OCI-LY7 (cell line): ENCODE measurements around the gene TBC1D20. TPM values are rescaled to one million over a fixed set of nuclear protein-coding genes. Genes with fewer than 3 reads are reported as not detected.

ENCODE experiments used
- BruUV-seq: library from RNA; stranded (reverse); fragments of 400-500 nt; replicated peaks from 2 replicates; lab custom pipeline; 2021; lab: Mats Ljungman, UMichigan
- CTCF ChIA-PET: fragments of 300-600 bp; sonication (Branson Sonifier 250); formaldehyde crosslinking; loops from one replicate; lab custom pipeline; 2022; ENCODE audit warnings: antibody characterized with exemption; ENCODE audit not compliant: unreplicated experiment; lab: Charles Lee
- POLR2A ChIA-PET: fragments of 300-600 bp; sonication (Branson Sonifier 250); formaldehyde crosslinking; loops from one replicate; lab custom pipeline; 2022; ENCODE audit warnings: antibody characterized with exemption; lab: Charles Lee
- DNase-seq: peaks from one replicate; pipeline ENCODE4 v3.0.0-alpha.2; 2015; ENCODE audit warnings: low spot score
- H2AFZ ChIP-seq: fragments of 200-600 bp; sonication (generic), shearing (Covaris generic); 2 replicates; pipeline ENCODE4 v1.6.1; 2014; ENCODE audit warnings: mild to moderate bottlenecking, antibody characterized with exemption, low read length, moderate library complexity
- H3K27ac ChIP-seq: fragments of 200-600 bp; sonication (generic); 2 replicates; pipeline ENCODE4 v1.5.1; 2014; ENCODE audit warnings: mixed run types, low read depth, mild to moderate bottlenecking, moderate library complexity, low read length, inconsistent platforms; ENCODE audit not compliant: poor library complexity, severe bottlenecking
- H3K36me3 ChIP-seq: fragments of 200-600 bp; sonication (generic); 2 replicates; pipeline ENCODE4 v1.6.1; 2014; ENCODE audit warnings: mild to moderate bottlenecking, antibody characterized with exemption, low read length, moderate library complexity, mixed read lengths; ENCODE audit not compliant: insufficient read depth
- H3K4me1 ChIP-seq: fragments of 200-600 bp; sonication (generic); 2 replicates; pipeline ENCODE4 v1.5.1; 2014; ENCODE audit warnings: mild to moderate bottlenecking, low read length; ENCODE audit not compliant: insufficient read depth, poor library complexity, severe bottlenecking
- H3K4me2 ChIP-seq: fragments of 200-600 bp; sonication (generic); 2 replicates; pipeline ENCODE4 v1.6.1; 2014; ENCODE audit warnings: mild to moderate bottlenecking, low read length
- H3K4me3 ChIP-seq: fragments of 200-600 bp; sonication (generic); 2 replicates; pipeline ENCODE4 v1.5.1; 2014; ENCODE audit warnings: mild to moderate bottlenecking, low read depth, low read length; ENCODE audit not compliant: poor library complexity, severe bottlenecking
- H3K79me2 ChIP-seq: fragments of 200-600 bp; sonication (generic); 2 replicates; pipeline ENCODE4 v1.6.1; 2016; ENCODE audit warnings: low read depth, mild to moderate bottlenecking, low read length, moderate library complexity, mixed read lengths; ENCODE audit not compliant: insufficient read depth
- H3K9me2 ChIP-seq: fragments of 200-600 bp; sonication (generic); 2 replicates; pipeline ENCODE4 v1.6.1; 2016; ENCODE audit warnings: mild to moderate bottlenecking, low read length, mixed read lengths; ENCODE audit not compliant: insufficient read depth
- H3K9me3 ChIP-seq: fragments of 200-600 bp; sonication (generic); 2 replicates; pipeline ENCODE4 v1.6.1; 2014; ENCODE audit warnings: mild to moderate bottlenecking, mixed run types, low read length, mixed read lengths
- H4K20me1 ChIP-seq: fragments of 200-600 bp; sonication (generic); 2 replicates; pipeline ENCODE4 v1.6.1; 2014; ENCODE audit warnings: mild to moderate bottlenecking, antibody characterized with exemption, low read length, moderate library complexity, mixed read lengths; ENCODE audit not compliant: insufficient read depth
- EZH2phosphoT487 ChIP-seq: fragments of 200-600 bp; sonication (generic); IDR thresholded peaks from 2 replicates; pipeline ENCODE4 v1.6.1; 2018; ENCODE audit warnings: low read depth, borderline replicate concordance, mild to moderate bottlenecking, mixed run types, antibody characterized with exemption, low read length, moderate library complexity, mixed read lengths
- intact Hi-C: fragments of 100-400 bp; cut with micrococcal nuclease; formaldehyde crosslinking; loops from one replicate; pipeline ENCODE4 v1.10.0; 2022; ENCODE audit not compliant: unreplicated experiment
- total RNA-seq, 2 experiments: library from RNA; depleted of rRNA in 1 of 2; stranded (reverse); fragments of >200 nt in 1 of 2; shearing (Covaris generic) in 1 of 2; gene quantifications; 2 replicates each; pipeline ENCODE4 v1.2.3, GENCODE V29; 2014 to 2022
- TF ChIP-seq, protein P1 (sequence below): fragments of 200-600 bp; sonication (generic); conservative IDR thresholded peaks from 2 replicates; pipeline ENCODE4 v1.5.1; 2014; ENCODE audit warnings: mild to moderate bottlenecking, antibody characterized with exemption, low read length, moderate library complexity, mixed read lengths

Gene TBC1D20
- total RNA-seq, 2 experiments from 2014 or later: 17.4 to 20.8 TPM

DNA sequence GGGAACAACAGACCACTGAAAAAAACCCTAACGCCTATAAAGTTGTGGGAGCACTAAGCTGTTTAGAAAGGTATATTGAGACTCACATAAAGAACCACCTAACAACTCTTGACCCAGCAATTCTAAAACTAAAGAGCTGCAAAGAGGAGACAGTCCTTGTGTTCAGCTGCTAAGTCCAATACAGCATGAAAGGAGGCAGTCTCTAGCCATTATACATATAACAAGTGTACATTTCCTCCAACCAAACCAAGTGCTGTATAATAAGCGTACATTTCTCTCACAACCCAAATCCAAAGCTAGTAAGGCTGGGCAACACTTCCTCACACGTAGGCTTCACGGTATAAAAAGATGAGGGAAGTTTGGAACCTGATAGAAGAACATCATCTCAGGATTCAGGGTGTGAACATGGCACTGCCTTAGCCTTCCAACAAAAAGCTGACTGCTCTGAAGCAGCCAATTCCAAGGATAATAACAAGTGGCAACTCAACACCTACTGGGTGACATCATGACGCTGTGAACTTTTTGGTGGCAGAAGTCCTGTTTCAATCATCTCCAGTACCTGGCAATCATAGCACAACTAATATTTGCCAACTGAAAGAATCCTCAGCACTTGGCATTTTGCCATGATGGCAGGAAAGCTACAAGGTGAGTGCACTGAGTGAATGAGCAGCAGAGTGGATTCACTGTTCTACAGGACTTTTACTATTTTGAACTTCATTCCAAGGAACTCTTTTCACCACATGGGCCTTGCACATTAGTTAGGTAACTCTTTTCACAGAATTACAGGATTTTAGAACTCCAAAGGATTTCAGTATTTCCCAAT, 16.6 kb downstream of the TBC1D20 start:
- H3K4me3 ChIP-seq: no peak overlapping the region
- intact Hi-C loops: no loop called here
- H2AFZ ChIP-seq: no peak overlapping the region
- POLR2A ChIA-PET: interaction anchor here (0.6 kb wide), 1 partner anchor 200 kb away, joined by 4 read pairs; no protein-coding TSS in a partner anchor
- H4K20me1 ChIP-seq: no peaks in the 10 kb centered on the region
- no peak overlapping the region for H3K4me2 ChIP-seq
- H3K36me3 ChIP-seq: peaks cover 53% of the 10 kb centered on the region
- no peaks in the 10 kb centered on the region for H3K9me3 ChIP-seq
- no peaks in the 10 kb centered on the region for H3K9me2 ChIP-seq
- H3K79me2 ChIP-seq: peaks cover 6% of the 10 kb centered on the region; the same call in 1 of the 2 replicates
- no peaks in the 10 kb centered on the region for H3K4me1 ChIP-seq
- CTCF ChIA-PET: no interaction called here
- no TSS peak for BruUV-seq
- H3K27ac ChIP-seq: no peak overlapping the region
- no peak for DNase-seq
- TF ChIP-seq EZH2phosphoT487: no peak
- TF ChIP-seq, protein P1, sequence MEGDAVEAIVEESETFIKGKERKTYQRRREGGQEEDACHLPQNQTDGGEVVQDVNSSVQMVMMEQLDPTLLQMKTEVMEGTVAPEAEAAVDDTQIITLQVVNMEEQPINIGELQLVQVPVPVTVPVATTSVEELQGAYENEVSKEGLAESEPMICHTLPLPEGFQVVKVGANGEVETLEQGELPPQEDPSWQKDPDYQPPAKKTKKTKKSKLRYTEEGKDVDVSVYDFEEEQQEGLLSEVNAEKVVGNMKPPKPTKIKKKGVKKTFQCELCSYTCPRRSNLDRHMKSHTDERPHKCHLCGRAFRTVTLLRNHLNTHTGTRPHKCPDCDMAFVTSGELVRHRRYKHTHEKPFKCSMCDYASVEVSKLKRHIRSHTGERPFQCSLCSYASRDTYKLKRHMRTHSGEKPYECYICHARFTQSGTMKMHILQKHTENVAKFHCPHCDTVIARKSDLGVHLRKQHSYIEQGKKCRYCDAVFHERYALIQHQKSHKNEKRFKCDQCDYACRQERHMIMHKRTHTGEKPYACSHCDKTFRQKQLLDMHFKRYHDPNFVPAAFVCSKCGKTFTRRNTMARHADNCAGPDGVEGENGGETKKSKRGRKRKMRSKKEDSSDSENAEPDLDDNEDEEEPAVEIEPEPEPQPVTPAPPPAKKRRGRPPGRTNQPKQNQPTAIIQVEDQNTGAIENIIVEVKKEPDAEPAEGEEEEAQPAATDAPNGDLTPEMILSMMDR: no peak

DNA sequence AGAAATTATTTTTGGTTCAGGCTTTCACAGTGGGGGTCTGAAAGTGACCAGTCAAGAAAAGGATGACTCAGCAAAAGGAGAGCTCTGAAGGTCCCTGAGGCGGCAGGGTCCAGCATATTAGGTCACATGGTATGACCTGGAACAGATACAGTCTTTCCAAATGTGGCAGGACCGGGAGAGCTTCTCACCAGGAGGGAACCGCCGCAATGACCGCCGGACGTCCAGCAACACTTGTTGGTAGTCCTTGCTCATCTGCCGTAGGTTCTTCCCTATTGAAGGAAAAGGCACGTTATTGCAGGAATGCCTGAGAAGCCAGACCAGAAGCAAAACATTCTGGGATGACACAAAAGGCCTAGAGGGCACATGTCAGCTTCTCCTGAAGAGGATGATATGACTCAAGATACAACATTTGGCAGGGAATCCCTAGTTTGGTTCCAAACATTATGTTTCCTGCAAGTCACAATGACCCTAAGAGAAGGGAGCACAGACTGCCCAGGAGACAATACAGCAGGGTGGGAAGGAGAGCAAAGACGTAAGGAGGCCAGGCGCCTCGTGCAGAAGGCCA, 17.4 kb downstream of the TBC1D20 start:
- no peak for DNase-seq
- Histone ChIP-seq H3K9me2 (no peaks in the 10 kb centered on the region), H2AFZ (no peak overlapping the region), H4K20me1 (no peaks in the 10 kb centered on the region), H3K9me3 (no peaks in the 10 kb centered on the region), H3K4me2 (no peak overlapping the region), H3K4me3 (no peak overlapping the region), H3K36me3 (peaks cover 61% of the 10 kb centered on the region), H3K4me1 (no peaks in the 10 kb centered on the region), H3K27ac (no peak overlapping the region), H3K79me2 (peaks cover 5% of the 10 kb centered on the region; the same call in 1 of the 2 replicates)
- intact Hi-C loops: no loop called here
- no peak for TF ChIP-seq EZH2phosphoT487
- TF ChIP-seq, protein P1: no peak
- ChIA-PET POLR2A (interaction anchor here (0.6 kb wide), 1 partner anchor 19 kb away, joined by 4 read pairs; no protein-coding TSS in a partner anchor), CTCF (no interaction called here)
- no TSS peak for BruUV-seq
